Cardiac septum (tissue), 1 donor: ENCODE data around the gene LPCAT1. TPM values are rescaled to one million over a fixed set of nuclear protein-coding genes. Genes with fewer than 3 reads are reported as not detected.

Experiments
- DNase-seq: peaks from one replicate; pipeline ENCODE4 v3.0.0-alpha.2; 2020; ENCODE audit warnings: low spot score
- intact Hi-C: fragments of 100-400 bp; cut with DNase I; formaldehyde crosslinking; loops from one replicate; pipeline ENCODE4 v1.14.0; 2022
- microRNA-seq: library from miRNA; unstranded; fragments of <30 nt; microRNA quantifications from one replicate; pipeline ENCODE4 v1.2.0, GENCODE V29; 2020
- total RNA-seq: library from RNA; stranded (reverse); fragmentation: NEBNext Ultra II Directional; extraction: Animal tissue kit (Norgen Biotek cat#: 25700); gene quantifications from one replicate; pipeline ENCODE4 v1.2.1, GENCODE V29; 2021
- donor health status: DM: no; HTN: no; CAD: no.

Gene LPCAT1
- total RNA-seq, 1 donor from 2014 or later = 14.7 TPM

DNA sequence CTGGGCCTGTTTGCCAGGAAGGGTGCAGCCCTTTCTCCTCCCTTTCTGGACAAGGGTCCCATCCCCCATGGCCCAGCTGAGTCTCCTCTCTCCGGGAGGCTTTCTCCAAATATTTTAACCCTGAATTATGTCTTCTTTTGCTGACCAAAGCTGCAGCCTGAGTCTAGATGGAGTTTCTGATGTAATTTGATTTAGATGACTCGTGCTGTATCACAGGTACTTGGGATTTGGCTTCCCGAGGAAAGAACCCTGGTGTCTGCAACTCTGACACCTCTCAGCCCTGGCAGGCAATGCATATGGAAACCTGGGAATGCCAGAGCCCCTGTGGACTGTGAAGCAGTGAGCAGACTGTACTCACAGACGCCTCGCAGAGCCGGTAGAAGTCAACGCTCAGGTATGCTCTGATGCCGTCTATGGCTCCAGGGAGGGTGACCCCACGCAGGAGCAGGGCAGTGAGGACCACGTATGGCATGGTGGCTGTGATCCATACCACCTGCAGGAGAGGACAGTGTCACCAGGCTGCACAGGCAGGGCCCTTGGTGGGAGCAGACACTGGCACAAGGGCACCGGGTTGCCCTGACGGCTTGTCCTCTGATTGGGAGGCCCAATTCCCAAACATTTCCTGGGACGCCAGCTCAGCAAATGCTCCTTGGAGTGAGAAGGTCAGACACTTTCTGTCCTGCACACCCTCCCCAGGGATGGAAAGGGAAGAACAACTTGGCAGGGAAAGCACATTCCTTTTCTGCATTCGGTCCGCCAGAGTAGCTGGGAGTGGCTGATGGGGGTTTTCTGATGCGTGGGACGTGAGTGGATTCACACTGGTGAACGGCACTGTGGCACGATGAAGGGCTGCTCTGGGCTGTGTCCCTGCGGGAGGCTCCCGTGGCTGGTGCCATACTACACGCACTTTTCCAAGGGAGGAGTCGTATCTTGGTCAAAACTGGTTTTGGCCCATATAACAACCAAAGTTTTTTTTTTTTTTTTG lies 103.3 kb downstream of the LPCAT1 start:
- intact Hi-C loops = no loop called here
- DNase-seq = no peak

DNA sequence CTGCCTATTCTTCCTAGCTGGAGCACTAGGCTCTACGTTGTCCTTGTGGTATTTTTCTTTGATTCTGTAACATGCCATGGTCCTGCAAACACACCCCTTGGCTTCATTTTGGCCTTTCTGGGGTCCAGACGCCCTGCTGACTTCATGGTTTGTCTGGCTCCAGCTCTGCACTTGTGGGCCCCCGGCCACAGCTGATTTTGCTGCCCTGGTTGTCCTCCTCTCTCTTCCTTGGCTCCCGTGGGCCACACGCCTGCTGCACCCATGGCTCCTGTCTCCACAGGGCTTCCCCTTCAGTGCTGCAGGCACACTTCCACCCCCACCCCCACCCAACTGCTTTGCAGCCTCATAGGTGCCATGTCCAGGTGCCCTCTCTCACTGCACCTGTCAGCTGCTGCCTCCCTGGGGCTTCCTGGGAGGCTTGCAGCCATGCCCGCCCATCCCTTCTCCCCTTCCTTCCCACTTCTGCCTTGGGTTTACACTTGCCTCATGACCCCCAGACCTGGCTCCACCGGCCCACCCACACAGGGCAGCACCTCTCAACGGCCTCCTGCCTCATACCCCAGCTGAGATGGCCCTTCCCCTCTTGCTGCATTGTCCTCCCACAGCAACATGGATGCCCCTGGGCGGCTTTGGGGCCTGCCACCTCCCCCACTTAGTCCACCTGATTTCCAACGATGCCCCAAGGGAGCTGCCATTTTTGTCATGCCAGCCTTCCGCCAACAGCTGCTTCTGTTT lies 104.1 kb downstream of the LPCAT1 start:
- no peak for DNase-seq

DNA sequence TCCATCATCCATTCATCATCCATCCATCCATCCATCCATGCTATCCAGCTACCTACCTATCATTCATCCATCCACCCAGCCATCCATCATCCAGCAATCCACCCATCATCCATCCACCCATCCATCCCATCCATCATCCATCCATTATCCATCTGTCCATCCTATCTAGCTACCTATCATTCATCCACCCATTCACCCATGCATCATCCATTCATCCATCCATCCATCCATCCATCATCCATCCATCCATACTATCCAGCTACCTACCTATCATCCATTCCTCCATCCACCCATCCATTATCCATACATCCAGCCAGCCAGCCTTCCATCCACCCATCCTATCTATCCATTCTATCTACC lies 104.9 kb downstream of the LPCAT1 start:
- DNase-seq = no peak
- intact Hi-C loops = no loop called here

More for the DNA sequence above, 104.1 kb downstream of the LPCAT1 start:
- intact Hi-C loops = no loop called here

DNA sequence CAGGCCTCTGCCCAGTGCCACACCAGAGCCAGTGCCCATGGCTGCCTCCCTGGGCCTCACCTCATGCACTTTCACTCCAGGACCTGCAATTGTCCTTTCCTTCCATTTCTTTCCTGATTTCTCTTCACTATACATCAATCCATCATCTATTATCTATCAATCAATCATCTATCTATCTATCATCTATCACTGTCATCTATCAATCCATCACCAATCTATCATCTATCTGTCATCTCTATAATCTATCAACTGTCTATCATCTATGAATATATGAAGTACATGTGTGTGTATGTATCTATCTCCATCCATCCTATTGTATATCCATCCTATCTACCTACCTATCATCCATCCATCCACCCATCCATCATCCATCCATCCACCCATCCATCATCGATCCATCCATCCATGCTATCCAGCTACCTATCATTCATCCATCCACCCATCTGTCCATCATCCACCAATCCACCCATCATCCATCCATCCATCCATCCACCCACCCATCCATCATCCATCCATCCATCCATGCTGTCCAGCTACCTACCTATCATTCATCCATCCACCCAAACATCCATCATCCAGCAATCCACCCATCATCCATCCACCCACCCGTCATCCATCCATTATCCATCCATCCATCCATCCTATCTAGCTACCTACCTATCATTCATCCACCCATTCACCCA lies 105.4 kb downstream of the LPCAT1 start:
- no peak for DNase-seq
- intact Hi-C loops = no loop called here

DNA sequence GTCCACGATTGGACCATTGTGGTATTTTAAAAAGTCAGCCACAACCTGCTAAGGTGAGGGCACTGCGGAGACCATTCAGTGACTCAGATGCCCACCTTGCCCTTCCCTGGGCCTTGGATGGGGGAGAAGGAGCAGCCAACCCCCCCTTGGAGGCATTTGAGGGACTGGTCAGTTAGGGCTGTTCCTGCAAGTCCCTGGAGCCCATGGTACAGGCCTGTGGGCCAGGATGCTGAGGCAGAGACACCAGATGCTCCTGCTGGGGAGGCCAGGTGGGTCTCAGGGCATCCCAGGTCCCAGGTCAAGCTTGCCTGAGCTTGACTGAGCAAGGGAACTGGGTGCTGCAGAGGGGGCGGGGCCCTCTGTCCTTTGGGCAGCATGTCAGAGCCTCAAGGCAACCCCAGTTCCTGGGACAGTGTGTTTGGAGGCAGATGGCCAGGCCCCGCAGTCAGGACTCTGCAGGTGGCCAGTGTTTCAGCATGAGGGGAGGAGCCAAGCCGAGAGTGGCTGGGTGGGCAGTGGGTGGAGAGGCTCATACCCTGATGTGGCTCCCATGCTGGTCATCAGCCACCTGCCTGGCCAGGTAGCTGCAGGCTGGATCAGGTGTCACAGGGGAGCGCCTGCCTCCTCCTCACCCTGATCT lies 106.1 kb downstream of the LPCAT1 start:
- intact Hi-C loops = no loop called here
- no peak for DNase-seq

DNA sequence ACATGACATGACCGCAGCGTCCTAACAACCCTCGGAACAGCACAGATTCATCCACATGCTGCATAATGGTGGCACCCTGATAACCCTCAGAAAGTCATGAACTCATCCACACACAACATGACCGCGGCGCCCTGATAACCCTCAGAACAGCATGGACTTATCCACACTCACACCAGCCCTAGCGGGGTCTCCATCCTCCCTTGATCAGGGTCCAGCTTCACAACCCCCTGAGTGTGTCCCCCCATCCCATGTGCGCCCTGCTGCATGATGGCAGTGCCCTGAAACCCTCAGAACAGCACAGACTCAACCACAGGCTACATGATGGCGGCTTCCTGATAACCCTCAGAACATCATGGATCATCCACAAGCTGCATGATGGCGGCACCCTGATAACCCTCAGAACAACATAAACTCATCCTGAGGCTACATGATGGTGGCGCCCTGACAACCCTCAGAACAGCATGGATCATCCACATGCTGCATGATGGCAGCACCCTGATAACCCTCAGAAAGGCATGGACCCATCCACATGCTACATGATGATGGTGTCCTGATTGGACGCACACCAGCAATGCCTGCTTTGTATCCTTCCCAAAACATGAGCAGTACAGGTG lies 106.8 kb downstream of the LPCAT1 start:
- DNase-seq = no peak
- intact Hi-C loops = no loop called here

DNA sequence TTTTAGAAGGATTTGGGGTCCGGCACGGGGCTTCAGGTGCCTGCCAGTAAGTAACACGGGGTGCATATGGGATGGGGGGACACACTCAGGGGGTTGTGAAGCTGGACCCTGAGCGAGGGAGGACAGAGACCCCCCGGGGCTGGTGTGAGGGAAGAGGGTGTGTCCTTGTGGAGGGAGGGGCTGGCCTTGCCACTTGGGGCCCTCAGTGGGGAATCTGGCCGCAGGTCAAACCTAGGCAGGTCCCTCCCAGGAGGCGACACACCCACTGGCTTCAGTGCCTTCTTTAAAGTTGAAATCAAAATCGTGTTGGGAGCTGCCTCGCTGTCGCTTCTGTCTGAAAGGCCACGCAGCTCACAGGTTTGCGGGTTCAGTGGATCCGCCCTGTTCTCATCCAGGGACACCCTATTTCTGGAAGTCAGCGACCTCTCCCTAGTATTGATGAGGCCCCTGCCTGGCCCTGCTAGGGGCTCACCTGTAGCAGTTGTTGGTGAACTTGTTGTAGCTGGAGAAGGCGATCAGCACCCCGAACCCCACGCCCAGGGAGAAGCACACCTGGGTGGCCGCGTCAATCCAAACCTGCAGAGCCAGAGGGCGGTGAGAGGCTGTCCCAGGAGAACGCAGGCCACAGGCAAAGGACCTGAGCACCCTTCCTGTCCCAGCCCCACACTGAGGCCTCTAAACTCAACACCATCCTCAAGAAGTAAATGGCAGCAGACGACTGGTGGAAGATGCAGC lies 108.0 kb downstream of the LPCAT1 start:
- DNase-seq = no peak
- intact Hi-C loops = no loop called here

DNA sequence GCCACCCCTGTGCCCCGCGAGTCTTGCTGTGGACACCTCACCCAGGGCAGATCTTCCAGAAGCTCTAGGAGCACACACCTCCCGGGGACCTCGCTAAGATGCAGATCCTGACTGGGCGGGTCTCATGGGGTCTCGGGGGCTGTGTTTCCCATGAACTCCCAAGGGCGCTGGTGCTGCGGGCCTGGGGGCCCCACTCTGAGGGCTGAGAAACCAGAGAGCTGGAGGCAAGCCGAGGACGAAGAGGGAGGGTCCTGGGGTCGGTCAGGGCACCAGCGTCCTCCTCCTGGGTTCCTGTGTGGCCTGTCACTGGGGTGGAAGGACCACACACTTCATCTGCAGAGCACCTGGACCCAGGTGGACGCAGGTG lies 108.7 kb downstream of the LPCAT1 start:
- intact Hi-C loops = no loop called here
- no peak for DNase-seq

DNA sequence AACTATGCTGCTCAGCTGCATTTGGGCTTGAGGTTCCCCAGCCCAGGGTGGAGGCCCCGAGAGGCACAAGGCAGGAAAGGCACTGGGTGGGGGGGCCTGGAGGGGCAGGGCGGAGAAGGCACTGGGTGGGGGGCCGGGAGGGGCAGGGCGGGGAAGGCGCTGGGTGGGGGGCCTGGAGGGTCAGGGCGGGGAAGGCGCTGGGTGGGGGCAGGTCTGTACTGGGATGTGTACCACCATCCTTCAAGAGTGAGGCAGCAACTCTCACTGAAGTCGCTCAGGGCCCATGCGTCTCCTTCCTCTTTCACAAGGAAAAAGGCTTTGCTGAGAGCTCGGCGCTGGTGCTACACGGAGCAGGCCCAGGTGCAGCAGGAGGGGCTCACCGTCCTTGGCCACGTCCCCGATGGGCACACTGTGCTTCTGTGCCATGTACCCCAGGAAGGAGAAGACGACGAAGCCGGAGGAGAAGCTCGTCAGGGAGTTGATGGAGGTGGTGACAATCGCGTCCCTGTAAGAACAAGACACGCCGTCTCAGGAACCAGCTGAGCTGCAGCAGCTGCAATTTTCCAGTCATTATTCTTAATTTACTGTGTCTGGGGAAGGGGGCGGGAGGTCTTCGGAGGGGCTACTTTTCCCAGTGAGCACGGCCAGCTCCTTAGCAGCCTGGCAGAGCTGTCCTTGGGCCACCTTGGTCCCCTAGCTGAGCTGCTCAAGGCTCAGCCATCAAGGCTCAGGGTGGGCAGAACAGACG lies 109.3 kb downstream of the LPCAT1 start:
- DNase-seq = no peak
- intact Hi-C loops = no loop called here

DNA sequence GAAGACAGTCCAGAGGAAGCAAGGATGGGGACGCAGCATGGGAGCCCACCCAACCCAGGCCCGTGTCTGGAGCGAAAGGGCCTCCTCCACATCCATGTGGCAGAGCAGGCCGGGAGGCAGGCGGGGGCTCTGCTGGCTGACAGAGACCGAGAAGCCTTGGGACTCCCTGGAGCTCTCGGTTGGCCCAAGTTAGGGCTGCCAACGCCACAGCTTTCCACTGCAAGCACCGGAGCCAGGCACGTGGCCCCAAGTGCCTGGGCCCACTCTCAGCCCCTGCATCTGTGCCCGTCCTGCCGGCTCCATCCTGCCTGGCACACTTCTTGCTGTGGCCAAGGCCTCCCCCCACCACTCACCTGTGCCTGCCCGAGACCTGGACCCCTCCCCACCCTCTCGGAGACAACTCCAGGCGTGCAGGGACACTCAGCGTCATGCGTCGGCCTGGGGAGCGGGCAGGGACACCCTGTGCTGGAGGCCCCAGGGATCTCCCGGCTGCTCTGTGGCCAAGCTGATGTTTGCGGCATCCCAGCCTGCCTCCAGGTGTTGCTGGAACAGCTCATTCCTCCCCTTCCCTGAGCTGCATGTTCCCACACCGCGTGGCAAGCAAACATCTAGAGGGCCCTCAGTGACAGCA lies 110.0 kb downstream of the LPCAT1 start:
- intact Hi-C loops = no loop called here
- DNase-seq = no peak

DNA sequence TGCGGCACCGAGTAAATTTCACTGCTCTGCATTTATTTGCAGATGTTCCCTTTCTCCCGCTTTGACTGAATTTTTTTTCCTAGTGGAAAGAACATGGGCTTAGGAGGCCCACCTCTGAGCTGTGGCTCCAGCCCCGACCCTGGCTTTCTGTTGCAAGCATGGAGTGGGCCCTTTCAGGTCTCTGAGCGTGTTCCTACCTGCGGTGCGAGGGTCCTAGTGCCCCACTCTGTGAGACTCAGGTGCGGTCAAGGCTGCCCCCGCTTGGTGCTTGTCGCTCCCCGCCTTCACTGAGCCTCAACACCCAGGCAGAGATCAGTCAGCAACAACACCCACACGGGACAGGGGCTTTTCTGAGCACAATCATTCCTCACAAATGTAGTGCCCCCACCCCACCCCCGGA lies 110.5 kb downstream of the LPCAT1 start:
- intact Hi-C loops = no loop called here
- no peak for DNase-seq

DNA sequence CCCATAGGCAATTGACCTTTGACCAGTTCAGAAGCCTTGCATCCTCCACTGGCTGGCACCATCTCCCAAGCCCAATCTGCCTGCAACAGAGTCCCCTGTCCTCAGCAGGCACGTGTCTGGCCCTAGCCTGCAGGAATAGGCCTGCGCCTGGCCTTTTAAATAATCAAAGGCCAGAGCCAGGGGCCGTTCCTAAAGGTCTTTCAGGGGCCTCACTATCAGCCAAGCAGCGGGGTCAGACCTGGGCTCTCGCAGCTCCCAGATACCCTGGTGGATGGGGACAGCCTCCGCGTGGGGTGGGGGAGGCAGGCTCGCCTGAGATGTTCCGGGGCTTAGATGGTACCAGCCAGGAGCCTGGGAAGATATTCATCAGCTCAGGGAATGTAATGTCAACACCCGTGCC lies 111.1 kb downstream of the LPCAT1 start:
- no peak for DNase-seq
- intact Hi-C loops = no loop called here

DNA sequence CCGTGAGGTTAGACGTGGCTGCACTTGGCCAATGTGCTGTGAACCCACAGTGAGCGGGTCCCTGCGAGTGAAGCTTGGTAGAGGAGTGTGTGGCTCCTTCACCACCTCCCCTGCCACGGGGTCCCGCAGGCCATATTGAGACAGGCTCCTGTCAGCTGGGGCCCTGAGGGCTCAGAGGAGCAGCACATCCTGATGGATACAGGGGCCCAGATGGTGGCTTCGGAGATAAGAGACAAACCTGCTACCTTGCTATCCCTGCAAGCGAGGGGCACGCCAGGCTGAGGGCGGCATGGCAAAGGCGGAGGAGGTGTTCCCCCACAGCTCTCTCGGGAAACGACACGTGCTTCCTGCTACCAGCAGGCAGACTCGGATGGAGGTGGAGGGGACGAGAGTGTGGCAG lies 111.6 kb downstream of the LPCAT1 start:
- no peak for DNase-seq
- intact Hi-C loops = no loop called here

Small RNA genes within 50 kb of the gene (microRNA-seq; reads per million reads assigned to microRNA genes)
- gene MIR6075 = not detected

Other genes starting within 250 kb of the LPCAT1 start
- not detected for gene TERT, start 228.9 kb downstream of the LPCAT1 start, total RNA-seq
- 42.6 TPM for gene CLPTM1L, start 178.9 kb downstream of the LPCAT1 start, total RNA-seq
- gene SLC6A3, start 78.5 kb downstream of the LPCAT1 start, total RNA-seq = 0.19 TPM